NCI-H446 (cell line): ENCODE results near the gene CTNS.
A peak's percentile ranks its signal among the peaks of the same experiment; 100 is the strongest.

Experiments
- DNase-seq, 2 experiments: peaks; one replicate each; lab custom pipeline; 2025; lab: John Stamatoyannopoulos, UW

CTNS gene

DNA sequence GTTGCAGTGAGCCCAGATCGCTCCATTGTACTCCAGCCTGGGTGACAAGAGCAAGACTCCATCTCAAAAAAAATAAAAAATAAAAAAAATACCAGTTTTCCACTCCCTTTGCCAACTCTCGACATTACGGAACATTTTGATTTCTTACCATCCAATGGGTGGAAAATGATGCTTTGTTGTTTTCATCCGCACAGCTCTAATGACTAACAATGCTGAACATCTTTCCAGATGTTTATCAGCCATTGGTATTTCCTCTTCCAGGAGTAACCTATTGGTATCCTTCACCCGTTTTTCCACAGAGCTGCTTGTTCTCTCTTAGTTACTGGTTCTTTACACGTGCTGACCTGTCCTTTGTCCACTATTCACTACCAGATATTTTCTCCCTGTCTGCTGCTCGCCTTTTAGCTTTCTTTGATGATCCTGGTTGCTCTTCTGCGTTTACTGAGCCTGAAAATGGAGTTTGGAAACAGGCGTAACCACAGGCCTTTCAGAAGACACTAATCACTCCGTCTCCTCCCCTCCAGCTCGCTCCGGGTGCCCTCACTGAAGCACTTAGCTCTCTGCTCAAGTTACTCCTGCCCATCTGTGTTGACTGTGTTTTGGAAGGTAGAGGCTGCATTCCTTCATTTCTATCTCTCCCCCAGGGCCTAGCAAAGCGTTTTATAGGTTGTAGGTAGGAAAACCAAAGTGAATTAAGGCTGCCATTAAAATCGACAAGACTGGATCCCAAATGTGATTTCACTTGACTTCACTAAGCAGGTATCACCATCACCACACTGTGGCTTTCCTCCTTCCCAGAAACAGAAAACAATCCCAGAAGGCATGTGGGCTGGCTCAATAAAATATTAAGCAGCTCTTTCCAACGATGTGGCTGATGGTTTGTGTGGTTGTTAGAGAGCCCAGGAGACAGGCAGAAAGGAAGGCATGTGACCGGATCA lies 9.5 kb upstream of the CTNS start:
- DNase-seq, result no peak

DNA sequence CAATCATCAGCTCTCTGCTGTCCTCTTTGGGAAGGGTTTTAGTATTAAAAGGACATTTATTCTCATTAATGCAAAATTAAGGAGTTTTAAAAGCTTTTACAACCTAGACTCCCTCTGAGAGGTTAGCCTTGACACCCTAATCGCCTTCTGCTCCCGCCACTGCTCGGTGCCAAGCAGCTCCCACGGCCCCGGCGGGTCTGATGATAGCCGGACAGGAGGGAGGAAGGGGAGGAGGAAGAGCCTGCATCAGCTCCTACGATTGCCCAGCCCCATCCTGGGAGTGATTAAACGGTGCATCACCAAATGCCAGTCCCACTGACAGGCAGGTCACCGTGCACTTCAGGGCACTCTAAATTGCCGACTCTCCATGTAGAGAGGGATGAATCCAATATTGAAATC lies 8.8 kb upstream of the CTNS start:
- DNase-seq, result no peak

DNA sequence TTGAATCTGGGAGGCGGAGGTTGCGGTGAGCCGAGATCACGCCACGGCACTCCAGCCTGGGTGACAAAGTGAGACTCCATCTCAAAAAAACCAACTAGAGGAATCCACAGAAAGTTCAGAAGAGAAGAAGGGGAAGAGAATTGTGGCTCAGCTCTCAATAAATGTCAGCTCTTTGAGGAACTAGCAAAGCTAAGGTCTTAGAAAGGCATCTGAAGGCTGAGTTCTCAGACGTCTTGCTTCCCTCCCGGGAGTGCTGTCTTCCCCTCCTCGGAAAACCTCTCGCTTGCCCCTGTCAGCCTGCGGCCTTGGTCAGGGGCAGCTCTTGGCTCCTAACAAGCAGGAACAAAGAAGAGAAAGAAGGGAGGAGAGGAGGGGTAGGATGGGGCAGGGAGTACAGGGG lies 5.8 kb upstream of the CTNS start:
- DNase-seq, result no peak

DNA sequence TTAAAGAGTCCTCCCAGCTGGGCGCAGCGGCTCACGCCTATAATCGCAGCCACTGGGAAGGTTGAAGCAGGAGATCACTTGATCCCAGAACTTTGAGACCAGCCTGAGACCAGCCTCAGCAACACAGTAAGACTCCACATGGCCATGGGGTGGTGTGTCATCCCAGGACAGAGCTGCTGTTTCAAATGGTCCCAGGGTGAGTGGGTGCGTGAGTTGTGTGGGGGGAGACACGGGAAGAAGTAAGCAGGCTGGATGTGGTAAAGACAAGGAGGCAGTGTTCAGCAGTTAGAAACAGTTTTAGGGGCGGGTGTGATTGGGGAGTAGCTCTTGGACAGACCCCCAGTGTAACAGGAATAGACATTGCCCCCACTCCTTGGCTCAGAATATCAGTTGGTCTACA lies 4.3 kb upstream of the CTNS start:
- DNase-seq, result no peak

DNA sequence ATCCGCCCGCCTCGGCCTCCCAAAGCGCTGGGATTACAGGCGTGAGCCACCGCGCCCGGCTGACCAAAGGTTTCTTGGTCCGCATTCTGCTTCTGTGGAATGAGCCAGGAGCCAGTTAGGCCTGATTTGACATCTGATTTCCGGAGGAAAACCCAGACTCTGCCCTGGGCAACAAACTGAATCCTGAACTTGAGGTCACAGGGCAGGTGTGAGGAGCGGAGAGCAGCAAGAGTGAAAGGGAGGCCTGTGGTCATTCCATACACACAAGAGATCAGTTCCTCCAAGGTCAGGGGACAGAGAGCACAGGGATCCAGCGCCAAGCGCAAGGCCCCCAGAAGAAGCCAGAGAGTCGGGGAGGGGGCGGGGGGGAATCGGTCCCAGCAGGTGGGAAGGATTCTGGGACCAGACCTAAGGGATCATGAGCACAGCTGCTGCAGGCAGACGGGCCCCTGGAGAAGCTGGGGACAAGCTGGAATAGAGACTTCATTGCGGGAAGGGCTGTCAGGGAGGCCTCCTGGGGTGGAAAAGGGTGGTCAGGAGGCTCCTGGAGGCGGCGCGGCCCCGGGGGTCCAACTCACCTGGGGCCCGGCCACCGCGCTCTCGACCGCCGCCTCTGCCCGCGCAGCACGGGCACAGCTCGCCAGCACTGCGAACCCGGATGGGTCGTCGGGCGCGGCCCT lies 946 bp upstream of the CTNS start:
- no peak for DNase-seq

DNA sequence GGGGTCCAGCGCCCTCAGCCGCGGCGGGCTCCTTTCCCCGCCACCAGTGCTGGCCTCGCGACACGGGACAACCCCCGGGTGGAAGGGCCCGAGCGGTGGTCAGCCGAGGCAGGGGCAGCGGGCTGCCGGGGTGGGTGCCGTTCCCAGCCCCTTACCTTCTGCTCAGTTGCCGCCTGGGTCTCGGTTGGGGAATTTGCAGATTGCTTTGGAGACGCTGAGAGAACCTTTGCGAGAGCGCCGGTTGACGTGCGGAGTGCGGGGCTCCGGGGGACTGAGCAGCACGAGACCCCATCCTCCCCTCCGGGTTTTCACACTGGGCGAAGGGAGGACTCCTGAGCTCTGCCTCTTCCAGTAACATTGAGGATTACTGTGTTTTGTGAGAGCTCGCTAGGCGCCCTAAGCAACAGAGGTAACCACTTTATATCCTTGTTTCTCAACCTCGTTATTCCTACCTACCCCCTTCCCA lies 381 bp downstream of the CTNS start:
- DNase-seq, result no peak

DNA sequence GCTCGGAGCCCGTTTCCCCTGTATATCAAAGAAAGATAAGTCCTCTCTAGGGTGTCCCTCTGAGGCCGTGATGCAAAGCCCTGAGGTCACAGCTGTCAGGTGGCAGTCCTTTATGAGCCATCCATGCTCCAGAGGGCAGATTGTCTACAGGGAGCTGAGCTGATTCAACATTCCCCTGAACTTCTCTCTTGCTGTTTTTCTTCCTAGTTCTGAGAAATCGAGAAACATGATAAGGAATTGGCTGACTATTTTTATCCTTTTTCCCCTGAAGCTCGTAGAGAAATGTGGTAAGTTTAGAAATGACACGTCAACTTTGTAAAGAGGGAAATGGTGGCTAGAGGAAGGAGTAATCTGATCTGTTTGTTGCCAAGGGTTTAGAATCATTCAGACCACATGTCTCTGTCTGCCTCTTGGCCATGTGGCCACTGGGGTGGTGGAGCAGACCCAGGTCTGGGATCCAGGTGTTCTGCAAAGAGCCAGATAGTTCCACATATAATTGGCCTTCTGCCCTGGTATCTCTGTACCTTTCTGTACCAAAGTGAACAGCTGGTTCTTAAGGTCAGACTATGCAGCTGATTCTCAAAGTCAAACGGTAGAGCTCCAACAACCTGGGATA lies 3.5 kb downstream of the CTNS start:
- DNase-seq, result no peak

DNA sequence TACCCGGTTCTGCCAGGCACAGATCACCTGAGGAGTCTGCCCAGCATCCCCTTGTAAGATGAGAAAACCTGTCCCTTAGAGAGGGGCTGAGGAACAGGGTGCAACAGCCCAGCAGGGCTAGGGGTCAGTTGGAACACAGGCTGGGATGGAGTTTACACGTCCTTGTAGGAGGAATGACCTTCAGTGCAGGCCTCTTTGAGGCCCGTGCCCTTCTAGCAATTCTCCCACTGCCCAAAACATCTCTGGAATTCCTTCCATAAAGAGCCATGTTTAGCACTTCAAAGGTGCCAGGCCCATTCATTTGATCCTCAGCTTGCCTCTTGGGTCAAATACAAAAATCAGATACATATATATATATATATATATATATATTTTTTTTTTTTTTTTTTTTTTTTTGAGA lies 4.5 kb downstream of the CTNS start:
- DNase-seq, result no peak

DNA sequence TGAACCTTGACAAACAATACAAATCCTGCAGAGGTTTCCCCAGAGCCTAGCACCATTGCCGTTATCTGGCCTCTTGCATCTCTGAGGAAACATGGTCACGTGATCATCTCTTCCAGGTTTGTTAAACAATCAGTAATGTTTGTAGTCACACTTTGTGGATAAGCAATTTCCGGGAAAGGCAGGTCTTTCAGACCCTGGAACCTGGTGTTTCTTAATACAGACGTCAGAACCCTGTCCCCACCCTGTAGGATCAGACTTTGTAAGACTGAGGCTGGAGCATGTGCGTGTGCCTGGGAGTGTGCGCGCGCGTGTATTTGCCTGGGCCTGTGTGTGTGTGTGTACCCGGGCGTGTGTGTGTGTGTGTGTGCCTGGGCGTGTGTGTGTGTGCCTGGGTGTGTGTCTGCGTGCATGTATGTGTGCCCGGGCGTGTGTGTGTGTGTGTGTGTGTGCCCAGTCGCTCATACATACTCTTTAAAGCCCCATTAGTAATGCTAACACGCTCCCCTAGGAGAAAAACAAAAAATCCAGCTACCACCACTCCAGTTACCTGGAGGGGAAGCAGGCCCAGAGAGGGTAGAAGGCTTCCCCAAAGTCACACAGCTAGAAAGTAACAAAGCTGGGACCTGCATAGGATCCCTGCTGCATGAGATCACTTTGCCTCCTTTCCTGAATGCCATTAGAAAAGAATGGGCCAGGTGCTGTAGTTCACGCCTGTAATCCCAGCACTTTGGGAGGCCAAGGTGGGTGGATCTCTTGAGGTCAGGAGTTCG lies 5.3 kb downstream of the CTNS start:
- no peak for DNase-seq

DNA sequence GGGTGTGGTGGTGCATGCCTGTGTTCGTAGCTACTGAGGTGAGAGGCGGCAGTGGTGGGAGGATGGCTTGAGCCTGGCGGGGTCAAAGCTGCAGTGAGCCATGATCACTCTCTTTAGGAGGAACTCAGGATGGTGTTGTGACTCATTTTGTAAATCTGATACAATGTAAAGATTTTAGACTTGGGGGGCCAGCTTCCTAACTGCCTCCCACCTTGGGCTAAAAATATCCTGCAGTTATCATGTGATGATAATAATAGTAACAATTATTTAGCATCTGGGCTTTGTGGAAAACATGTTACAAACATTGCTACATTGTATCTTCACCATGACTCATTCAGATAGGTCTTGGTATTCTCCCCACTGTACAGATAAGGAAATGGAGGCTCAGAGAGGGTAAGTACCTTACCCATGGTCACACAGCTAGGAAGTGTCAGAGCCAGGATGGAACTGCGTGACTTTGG lies 7.4 kb downstream of the CTNS start:
- DNase-seq, result no peak

DNA sequence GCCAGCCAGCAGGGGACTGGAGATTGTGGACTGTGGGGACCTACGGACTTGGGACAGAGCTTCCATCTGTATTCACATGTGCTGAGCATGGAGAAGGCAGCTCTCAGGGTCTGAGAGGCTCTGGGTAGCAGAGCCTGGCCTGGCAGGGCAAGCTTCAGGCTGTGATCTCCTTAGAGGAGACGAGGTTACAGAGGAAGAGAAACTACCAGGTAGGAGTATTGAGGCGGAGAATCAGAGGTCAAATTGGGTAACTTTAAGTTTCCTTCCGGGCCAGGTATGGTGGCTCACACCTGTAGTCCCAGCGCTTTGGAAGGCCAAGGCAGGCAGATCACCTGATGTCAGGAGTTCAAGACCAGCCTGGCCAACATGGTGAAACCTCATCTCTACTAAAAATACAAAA lies 8.8 kb downstream of the CTNS start:
- DNase-seq, result no peak

DNA sequence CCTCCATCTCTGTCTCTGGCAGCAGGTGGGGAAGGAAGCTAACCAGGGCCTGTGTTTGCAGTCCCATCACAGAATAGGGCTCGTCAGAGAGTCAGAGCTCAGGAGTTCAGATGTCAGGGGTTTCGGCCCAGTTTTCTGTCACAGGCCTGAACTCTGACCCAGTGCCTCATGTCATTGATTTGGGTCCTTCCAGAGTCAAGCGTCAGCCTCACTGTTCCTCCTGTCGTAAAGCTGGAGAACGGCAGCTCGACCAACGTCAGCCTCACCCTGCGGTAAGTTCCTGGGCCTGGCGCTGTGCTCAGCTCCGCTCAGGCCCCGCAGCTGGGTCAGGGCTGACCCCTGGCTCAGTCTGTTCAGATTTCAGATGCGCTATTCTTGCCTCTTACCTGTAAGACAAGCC lies 10.7 kb downstream of the CTNS start:
- DNase-seq, result no peak

DNA sequence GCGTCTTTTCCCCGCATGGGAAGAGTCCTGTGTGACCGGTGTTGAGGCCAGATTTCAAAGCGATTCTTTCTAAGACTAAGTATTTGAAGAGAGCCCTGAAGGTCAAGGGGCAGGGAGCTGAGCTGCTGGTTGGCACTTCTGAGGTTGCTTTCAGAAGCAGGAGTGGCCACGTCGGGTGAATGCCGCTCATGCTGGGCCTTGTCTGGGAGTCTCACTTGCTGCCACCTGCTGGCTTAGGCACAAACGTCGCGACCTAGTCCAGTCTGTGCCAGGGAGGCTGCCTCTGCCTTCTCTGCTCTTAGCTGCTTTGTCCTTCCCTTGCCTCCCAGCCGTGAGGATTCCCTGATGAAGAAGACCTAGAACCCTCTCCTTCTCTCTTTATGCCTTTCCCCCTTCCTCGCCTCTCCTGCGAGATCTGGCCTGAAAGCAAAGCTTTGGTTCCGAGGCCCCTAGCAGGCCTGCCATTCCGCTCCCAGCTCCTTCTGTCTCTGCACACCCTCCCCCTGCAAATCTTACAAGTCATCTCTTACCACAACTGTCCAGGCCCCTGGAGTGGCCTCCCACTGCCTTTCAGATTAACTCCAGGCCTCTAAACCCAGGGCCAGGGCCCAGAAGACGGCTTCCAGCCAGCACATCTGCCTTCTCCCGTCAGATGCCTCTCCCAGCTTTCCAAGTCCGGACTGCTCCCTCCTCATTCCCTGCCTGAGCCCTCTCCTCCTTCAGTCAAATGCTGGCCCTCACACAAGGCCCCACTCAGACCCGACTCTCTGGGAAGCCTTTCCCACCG lies 11.4 kb downstream of the CTNS start:
- peak in 1 of 2 experiments; percentile 31 for DNase-seq

DNA sequence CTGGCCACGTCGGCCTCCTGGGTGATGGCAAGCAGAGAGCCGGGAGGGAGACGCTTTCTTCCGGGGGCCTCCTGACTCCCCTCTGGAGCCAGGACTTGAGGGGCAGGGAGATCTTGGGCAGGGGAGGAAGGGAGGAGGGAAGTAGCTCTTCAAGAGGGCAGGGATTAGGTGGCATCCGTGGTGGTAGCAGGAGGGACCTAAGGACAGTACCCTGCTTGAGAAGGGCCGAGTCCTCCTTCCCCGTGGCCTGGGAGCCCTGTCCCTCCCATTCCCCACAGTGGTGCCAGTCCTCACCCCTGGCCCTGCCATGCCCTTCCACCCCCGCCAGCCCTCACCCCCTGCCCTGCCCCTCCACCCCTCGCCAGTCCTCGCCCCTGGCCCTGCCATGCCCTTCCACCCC lies 19.2 kb downstream of the CTNS start:
- no peak for DNase-seq

DNA sequence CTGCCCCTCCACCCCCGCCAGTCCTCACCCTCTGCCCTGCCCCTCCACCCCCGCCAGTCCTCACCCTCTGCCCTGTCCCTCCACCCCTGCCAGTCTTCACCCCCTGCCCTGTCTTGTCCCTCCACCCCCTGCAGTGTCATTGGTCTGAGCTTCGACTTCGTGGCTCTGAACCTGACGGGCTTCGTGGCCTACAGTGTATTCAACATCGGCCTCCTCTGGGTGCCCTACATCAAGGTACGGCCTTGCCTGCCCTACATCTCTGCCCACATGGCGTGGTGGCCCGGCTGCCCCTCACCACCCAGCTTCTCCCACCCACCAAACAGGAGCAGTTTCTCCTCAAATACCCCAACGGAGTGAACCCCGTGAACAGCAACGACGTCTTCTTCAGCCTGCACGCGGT lies 19.8 kb downstream of the CTNS start:
- no peak for DNase-seq

DNA sequence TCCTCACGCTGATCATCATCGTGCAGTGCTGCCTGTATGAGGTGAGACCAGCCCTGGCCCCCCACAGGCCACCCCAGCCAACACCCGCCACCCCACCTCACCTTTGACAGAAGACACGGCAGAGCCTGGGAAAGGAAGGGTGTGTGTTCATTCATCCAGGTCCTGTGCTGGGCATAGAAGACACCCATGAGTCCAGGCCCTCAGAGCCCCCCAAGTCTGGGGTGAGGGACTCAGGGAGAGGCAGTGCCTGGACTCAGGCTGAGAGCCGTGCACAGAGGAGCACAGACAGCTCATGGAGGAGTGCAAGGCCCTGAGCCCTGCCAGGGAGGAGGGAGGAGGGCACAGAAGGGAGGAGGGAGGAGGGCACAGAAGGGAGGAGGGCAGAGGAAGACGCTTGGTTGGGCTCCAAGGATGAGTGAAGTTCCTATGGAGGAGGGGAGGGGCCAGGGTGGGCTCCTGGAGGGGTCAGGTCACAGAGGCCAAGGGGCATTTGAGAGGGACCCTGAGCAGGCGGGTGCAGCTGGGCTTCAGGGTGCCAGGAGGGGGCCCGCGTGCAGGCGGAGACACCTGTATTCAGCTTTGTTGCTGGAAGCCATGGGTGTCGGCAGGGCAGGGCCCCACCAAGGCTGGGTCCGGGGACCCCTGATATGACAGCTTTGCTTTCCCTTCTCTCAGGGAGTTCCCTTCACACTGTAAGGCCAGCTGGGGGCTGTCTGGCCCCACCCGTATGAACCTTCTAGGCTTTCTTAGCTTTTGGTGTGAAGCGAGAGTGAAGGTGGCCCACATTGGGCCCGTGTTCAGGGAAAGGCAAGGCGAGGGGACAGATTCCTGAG lies 20.4 kb downstream of the CTNS start:
- no peak for DNase-seq

DNA sequence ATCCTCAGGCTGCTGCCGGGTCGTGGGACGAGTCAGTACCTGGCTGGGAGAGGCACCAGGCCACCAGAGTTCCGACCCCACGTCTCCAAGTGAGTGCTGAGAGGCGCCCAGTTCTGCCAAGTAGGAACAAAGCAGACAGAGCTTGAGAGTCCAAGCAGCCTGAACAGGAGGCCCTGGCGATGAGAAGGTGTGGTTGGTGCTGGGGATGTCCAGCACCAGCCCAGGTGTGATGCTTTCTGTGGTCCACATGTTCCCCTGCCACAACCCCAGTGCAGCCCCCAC lies 21.0 kb downstream of the CTNS start:
- DNase-seq, result no peak

DNA sequence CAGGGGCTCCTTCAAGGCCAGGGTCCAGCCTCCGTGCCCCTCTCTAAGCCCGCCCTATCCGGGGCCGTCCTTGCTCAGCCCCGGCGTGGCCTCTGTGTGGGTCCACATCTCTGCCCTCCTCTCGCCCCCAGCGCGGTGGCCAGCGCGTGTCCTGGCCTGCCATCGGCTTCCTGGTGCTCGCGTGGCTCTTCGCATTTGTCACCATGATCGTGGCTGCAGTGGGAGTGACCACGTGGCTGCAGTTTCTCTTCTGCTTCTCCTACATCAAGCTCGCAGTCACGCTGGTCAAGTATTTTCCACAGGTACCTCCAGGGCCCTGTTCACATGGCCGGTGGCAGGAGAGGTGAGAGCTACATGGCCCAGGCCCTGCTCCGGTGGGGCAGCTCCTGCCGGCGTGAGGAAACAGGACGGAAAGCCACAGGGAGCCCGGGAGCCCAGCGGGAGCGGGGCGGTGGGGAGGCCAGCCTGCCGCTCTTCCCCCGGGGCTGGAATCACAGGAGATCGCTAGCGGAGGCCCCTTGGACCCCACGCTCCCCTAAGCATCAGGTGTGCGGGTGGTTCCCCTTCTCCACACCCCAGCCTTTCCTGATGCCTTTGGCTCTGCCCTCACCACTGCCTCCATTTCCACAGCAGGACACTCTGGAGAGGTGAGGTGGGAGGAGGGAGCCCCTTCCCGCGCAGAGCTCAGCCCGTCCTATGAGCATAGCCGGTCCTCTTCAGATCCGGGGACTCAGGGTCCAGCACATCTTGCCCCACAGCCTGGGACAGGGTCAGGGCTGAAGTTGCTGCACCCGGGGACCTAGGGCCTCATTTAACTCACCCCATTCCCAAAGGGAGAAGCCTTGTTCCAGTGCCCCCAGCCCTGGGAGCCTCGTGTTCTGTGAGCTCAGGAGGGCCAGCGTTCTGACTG lies 21.6 kb downstream of the CTNS start:
- no peak for DNase-seq

DNA sequence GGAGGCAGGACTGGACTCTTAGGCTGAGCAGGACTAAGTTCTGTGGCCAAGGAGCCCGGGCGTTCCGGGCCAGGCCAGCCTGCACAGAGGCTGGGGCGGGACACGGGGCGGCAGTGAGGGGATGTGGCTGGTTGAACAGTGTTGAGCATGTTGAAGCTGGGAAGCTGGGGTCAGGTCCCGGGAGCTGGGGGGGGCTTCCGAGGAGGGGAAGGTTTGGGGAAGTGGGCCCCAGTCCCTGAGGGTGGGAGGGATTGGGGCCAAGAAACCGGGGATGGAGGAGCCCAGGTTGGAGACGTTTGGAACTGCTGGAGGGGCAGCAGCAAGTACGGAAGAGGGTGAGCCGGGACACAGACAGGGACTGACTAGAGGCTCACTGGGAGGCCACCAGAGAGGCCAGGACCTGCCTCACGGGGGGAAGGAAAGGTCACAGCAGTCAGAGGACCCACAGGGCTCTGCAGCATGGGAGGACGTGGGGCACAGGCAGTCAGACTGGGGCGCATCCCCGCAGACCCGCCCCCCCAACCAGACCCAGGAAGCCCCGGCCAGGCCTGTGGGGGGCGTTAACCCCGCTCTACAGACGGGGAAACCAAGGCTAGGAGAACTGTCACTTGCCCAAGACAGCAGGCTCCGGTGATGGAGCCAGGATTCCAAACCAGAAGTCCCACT lies 22.4 kb downstream of the CTNS start:
- no peak for DNase-seq
